Ovary (tissue), 10 donors: ENCODE data around the gene EEF1AKMT4. TPM values are rescaled to one million over a fixed set of nuclear protein-coding genes. Genes with fewer than 3 reads are reported as not detected.

Source experiments
- DNase-seq, 5 donors: peaks; one replicate each; pipeline ENCODE4 v3.0.0-alpha.2; 2019 to 2020
- H3K27ac ChIP-seq, 2 donors: fragments of 200-600 bp; one replicate each; pipeline versions ENCODE4 v1.5.1 to v1.8.0; 2019 to 2022
- H3K27me3 ChIP-seq: fragments of 200-600 bp; one replicate; pipeline ENCODE4 v1.8.0; 2022
- H3K36me3 ChIP-seq: fragments of 200-600 bp; sonication (generic); one replicate; pipeline ENCODE4 v1.5.1; 2019
- H3K4me1 ChIP-seq: one replicate; pipeline ENCODE4 v1.8.1; 2013; ENCODE audit warnings: mild to moderate bottlenecking, moderate library complexity; ENCODE audit not compliant: insufficient read depth
- H3K4me3 ChIP-seq: fragments of 200-600 bp; sonication (generic); one replicate; pipeline ENCODE4 v1.5.1; 2017
- H3K9me3 ChIP-seq, 2 donors: fragments of 200-600 bp in 1 of 2; sonication (generic) in 1 of 2; one replicate each; pipeline versions ENCODE4 v1.5.1 to v1.8.1; 2013 to 2019; ENCODE audit warnings: mild to moderate bottlenecking in 1 of 2, moderate library complexity in 1 of 2
- CTCF ChIP-seq, 3 donors: fragments of 450-650 bp in 2 of 3; fragments of 200-600 bp in 1 of 3; IDR thresholded peaks; one replicate each; pipeline versions ENCODE4 v1.5.1 to v1.8.0; 2016 to 2022; ENCODE audit warnings: antibody characterized with exemption in 3 of 3, mild to moderate bottlenecking in 1 of 3
- EP300 ChIP-seq: sonication (generic); formaldehyde crosslinking; IDR thresholded peaks from one replicate; pipeline ENCODE4 v1.6.1; 2017; ENCODE audit warnings: antibody characterized with exemption
- POLR2A ChIP-seq: fragments of 450-650 bp; IDR thresholded peaks from one replicate; pipeline ENCODE4 v1.6.1; 2017; ENCODE audit warnings: antibody characterized with exemption, mild to moderate bottlenecking, moderate library complexity
- WGBS, 3 donors: extraction: QIAGEN DNeasy Blood & Tissue Kit in 1 of 3; methylation state at CpG; one replicate each; pipeline versions ENCODE4 v1.1.5 to v1.1.7; 2013 to 2017; 5-methylcytosine and 5-hydroxymethylcytosine counted together
- intact Hi-C, 4 donors: fragments of 100-400 bp; cut with DNase I; formaldehyde crosslinking; loops; one replicate each; pipeline versions ENCODE4 v1.11.0 to v1.15.1; 2022 to 2023
- long read RNA-seq, 3 donors: library from polyadenylated mRNA in 2 of 3; unstranded in 2 of 3; transcript quantifications; one replicate each; pipeline ENCODE4 v2.0.0 and lab custom pipeline, GENCODE V29; 2021 to 2026
- polyA plus RNA-seq, 2 donors: library from polyadenylated mRNA; stranded (reverse); fragments of 200-250 nt in 1 of 2; fragments of 350-450 nt in 1 of 2; fragmentation: Illumina TruSeq in 1 of 2; extraction: RNeasy Lipid Tissue Mini Kit (QIAGEN cat#74804) in 1 of 2; gene quantifications; one replicate each; pipeline ENCODE4 v1.2.3, GENCODE V29; 2013 to 2014
- total RNA-seq, 7 donors: library from RNA; depleted of rRNA in 2 of 7; stranded (reverse); fragments of >200 nt in 2 of 7; fragmentation: NEBNext Ultra II Directional in 3 of 7; extraction: Animal tissue kit (Norgen Biotek cat#: 25700) in 3 of 7; gene quantifications; one replicate each; pipeline versions ENCODE4 v1.1.0 to v1.2.4, GENCODE V29; 2016 to 2023
- donor health status: DM: no; HTN: no; CAD: no; lungs with moderate emphysema.
- donor health status: DM: no; HTN: no; CAD: no.
- donor health status: Bipolar disorder and iron deficiency.
- donor health status: DM: yes; HTN: yes; CAD: no.
- donor health status: DM: no; HTN: no; CAD: no.
- donor health status: DM: yes; HTN: yes; CAD: no.

The EEF1AKMT4 gene
- total RNA-seq: 1 to 10 TPM; 1.6 to 3.3 (median 2.1) TPM
- 1 to 10 TPM in 1 of 2 donors, under 1 TPM in 1; 0.87 to 1.2 TPM for polyA plus RNA-seq
- long read RNA-seq, donor 1, transcript EEF1AKMT4-201 (3 exons, 1,823 nt): major isoform, 7 of 7 reads
- long read RNA-seq, donor 1, partial matches to known transcripts: 0 of 7 reads
- long read RNA-seq, donor 1, other reads (novel, unspliced or antisense): 0 of 7 reads
- long read RNA-seq, donor 2, transcript EEF1AKMT4-201 (3 exons, 1,823 nt): major isoform, 10 of 10 reads
- long read RNA-seq, donor 2, partial matches to known transcripts: 0 of 10 reads
- long read RNA-seq, donor 2, other reads (novel, unspliced or antisense): 0 of 10 reads
- long read RNA-seq, donor 3, transcript EEF1AKMT4-201 (3 exons, 1,823 nt): major isoform, 5 of 5 reads
- long read RNA-seq, donor 3, partial matches to known transcripts: 0 of 5 reads
- long read RNA-seq, donor 3, other reads (novel, unspliced or antisense): 0 of 5 reads

- H3K27ac ChIP-seq: peak within 1 kb of the TSS; percentile 9 to 55
- H3K36me3 ChIP-seq: no peaks in the 10 kb centered on the region
- WGBS, 3 donors: 0 to 1% (median 0%) methylated on average over 44 to 54 of the region's 54 CpGs
- H3K27me3 ChIP-seq: no peaks in the 10 kb centered on the region
- no peak for TF ChIP-seq EP300
- peak in 2 of 3 donors; percentile 71 to 79 for TF ChIP-seq CTCF (IDR thresholded peaks at IDR 0.05)
- peak; percentile 19 for TF ChIP-seq POLR2A
- H3K9me3 ChIP-seq: no peaks in the 10 kb centered on the region
- DNase-seq: peak; percentile 95 to 97 (median 95)
- H3K4me1 ChIP-seq: peaks cover 2% of the 10 kb centered on the region
- intact Hi-C loops: loop anchor here (5.0 to 10.0 kb wide), 5 partner anchors 62 to 355 kb away; partner anchors contain the start of genes ABCF3 (in 2 of the 4) and EIF2B5 (in 1 of the 4)
- H3K4me3 ChIP-seq: peak within 1 kb of the TSS; percentile 97
These were observed at the start of gene EEF1AKMT4 for GRCh38 chr3:184249412-184250166. TSS of gene EEF1AKMT4 (plus strand) at chr3:184249672. CDS start at chr3:184249695, 23 bp downstream.

GRCh38 chr3:184200825-184201224 is 48.6 kb upstream of the EEF1AKMT4 start:
- Histone ChIP-seq H3K4me3 (no peak overlapping the region), H3K36me3 (no peaks in the 10 kb centered on the region), H3K27ac (no peak overlapping the region), H3K9me3 (no peaks in the 10 kb centered on the region), H3K27me3 (no peaks in the 10 kb centered on the region), H3K4me1 (no peaks in the 10 kb centered on the region)
- no peak for DNase-seq
- intact Hi-C loops: no loop called here
- TF ChIP-seq EP300 (no peak), POLR2A (no peak), CTCF (IDR thresholded peaks at IDR 0.05) (no peak)

GRCh38 chr3:184203526-184203925 is 45.9 kb upstream of the EEF1AKMT4 start:
- 74 to 84% (median 81%) methylated on average over 8 of the region's 8 CpGs for WGBS, 3 donors
- H3K27ac ChIP-seq: no peak overlapping the region
- intact Hi-C loops: no loop called here
- H3K36me3 ChIP-seq: no peaks in the 10 kb centered on the region
- no peak for DNase-seq
- H3K9me3 ChIP-seq: no peaks in the 10 kb centered on the region
- H3K27me3 ChIP-seq: no peaks in the 10 kb centered on the region
- H3K4me1 ChIP-seq: no peaks in the 10 kb centered on the region
- H3K4me3 ChIP-seq: no peak overlapping the region
- TF ChIP-seq POLR2A (no peak), CTCF (IDR thresholded peaks at IDR 0.05) (no peak), EP300 (no peak)

- Histone ChIP-seq H3K4me1 (peaks cover 6% of the 10 kb centered on the region), H3K4me3 (no peak overlapping the region), H3K36me3 (no peaks in the 10 kb centered on the region), H3K27me3 (no peaks in the 10 kb centered on the region), H3K9me3 (no peaks in the 10 kb centered on the region), H3K27ac (no peak overlapping the region)
- WGBS, 3 donors: 17 to 26% (median 19%) methylated on average over 11 of the region's 11 CpGs
- no peak for TF ChIP-seq EP300
- TF ChIP-seq POLR2A: no peak
- TF ChIP-seq CTCF (IDR thresholded peaks at IDR 0.05): no peak
- intact Hi-C loops: no loop called here
- DNase-seq: peak in 3 of 5 donors; percentile 40 to 54 (median 50)
These were observed 40.1 kb upstream of the EEF1AKMT4 start for GRCh38 chr3:184209146-184209923.
